GM23338 (cell line): ENCODE results near the gene AGPS. TPM values are rescaled to one million over a fixed set of nuclear protein-coding genes. Genes with fewer than 3 reads are reported as not detected.

Source experiments
- ATAC-seq: fragments of 200-7000 bp; cut with Tn5 transposase; 3 replicates; pipeline ENCODE4 v1.9.1; 2020
- DNase-seq: peaks from one replicate; pipeline ENCODE4 v3.0.0-alpha.2; 2015; ENCODE audit warnings: low spot score
- H2AFZ ChIP-seq: fragments of 200-600 bp; sonication (generic); 2 replicates; pipeline ENCODE4 v1.8.0; 2016; ENCODE audit warnings: antibody characterized with exemption, mild to moderate bottlenecking, moderate library complexity
- H3F3A ChIP-seq: fragments of 200-600 bp; sonication (generic); replicated peaks from 2 replicates; pipeline ENCODE4 v1.8.0; 2017; ENCODE audit warnings: antibody characterized with exemption, mixed run types, low read depth
- H3K27ac ChIP-seq: fragments of 200-600 bp; sonication (generic); 2 replicates; pipeline ENCODE4 v1.6.1; 2016; ENCODE audit warnings: low read depth
- H3K27me3 ChIP-seq: fragments of 200-600 bp; sonication (generic); 2 replicates; pipeline ENCODE4 v1.8.0; 2016; ENCODE audit warnings: mild to moderate bottlenecking, mixed run types, moderate library complexity; ENCODE audit not compliant: insufficient read depth
- H3K36me3 ChIP-seq: fragments of 200-600 bp; sonication (generic); 2 replicates; pipeline ENCODE4 v1.8.0; 2016; ENCODE audit warnings: mild to moderate bottlenecking; ENCODE audit not compliant: insufficient read depth
- H3K4me1 ChIP-seq: fragments of 200-600 bp; sonication (generic); 2 replicates; pipeline ENCODE4 v1.8.0; 2016; ENCODE audit warnings: mild to moderate bottlenecking, moderate library complexity; ENCODE audit not compliant: insufficient read depth
- H3K4me2 ChIP-seq: fragments of 200-600 bp; sonication (generic); 2 replicates; pipeline ENCODE4 v1.7.1; 2017; ENCODE audit warnings: mixed run types
- H3K4me3 ChIP-seq: fragments of 200-600 bp; sonication (generic); 2 replicates; pipeline ENCODE4 v1.6.1; 2016; ENCODE audit warnings: mixed run types
- H3K79me2 ChIP-seq: fragments of 200-600 bp; sonication (generic); replicated peaks from 2 replicates; pipeline ENCODE4 v1.8.0; 2017; ENCODE audit warnings: mild to moderate bottlenecking; ENCODE audit not compliant: insufficient read depth
- H3K9me2 ChIP-seq: fragments of 200-600 bp; sonication (generic); 2 replicates; pipeline ENCODE4 v1.8.0; 2017; ENCODE audit not compliant: insufficient read depth
- H4K20me1 ChIP-seq: fragments of 200-600 bp; sonication (generic); replicated peaks from 2 replicates; pipeline ENCODE4 v1.8.0; 2017; ENCODE audit warnings: mild to moderate bottlenecking; ENCODE audit not compliant: insufficient read depth
- H3K27ac Mint-ChIP-seq: 2 replicates; pipeline ENCODE4 v1.8.0; 2020; ENCODE audit warnings: inconsistent platforms, mild to moderate bottlenecking, moderate library complexity, mixed read lengths
- H3K27me3 Mint-ChIP-seq: 3 replicates; pipeline ENCODE4 v1.8.0; 2022; ENCODE audit warnings: low read depth, mild to moderate bottlenecking, moderate library complexity, mixed read lengths, inconsistent platforms; ENCODE audit not compliant: insufficient read depth, poor library complexity
- H3K36me3 Mint-ChIP-seq: 3 replicates; pipeline ENCODE4 v1.8.0; 2021; ENCODE audit warnings: low read depth, mild to moderate bottlenecking, inconsistent platforms, moderate library complexity, mixed read lengths
- H3K4me1 Mint-ChIP-seq: 3 replicates; pipeline ENCODE4 v1.8.0; 2020; ENCODE audit warnings: mild to moderate bottlenecking, inconsistent platforms, mixed read lengths
- H3K4me3 Mint-ChIP-seq: 3 replicates; pipeline ENCODE4 v1.8.0; 2021; ENCODE audit warnings: moderate library complexity, mild to moderate bottlenecking, inconsistent platforms, mixed read lengths
- H3K9me3 Mint-ChIP-seq: 3 replicates; pipeline ENCODE4 v1.8.0; 2020; ENCODE audit warnings: moderate library complexity, mild to moderate bottlenecking, inconsistent platforms, mixed read lengths
- CREB1 ChIP-seq: fragments of 250-450 bp; sonication (Bioruptor Pico); IDR thresholded peaks from 2 replicates; pipeline ENCODE4 v1.5.0; 2020; ENCODE audit warnings: low read depth, mild to moderate bottlenecking, moderate library complexity
- EZH2 ChIP-seq: fragments of 200-600 bp; sonication (generic); IDR thresholded peaks from one replicate; pipeline ENCODE4 v1.8.0; 2017; ENCODE audit warnings: antibody characterized with exemption, mild to moderate bottlenecking, low read depth; ENCODE audit not compliant: unreplicated experiment
- EZH2phosphoT487 ChIP-seq: fragments of 200-600 bp; sonication (generic); IDR thresholded peaks from one replicate; pipeline ENCODE4 v1.8.1; 2018; ENCODE audit warnings: antibody characterized with exemption; ENCODE audit not compliant: unreplicated experiment
- JUNB ChIP-seq: IDR thresholded peaks from one replicate; pipeline ENCODE4 v1.6.1; 2016; ENCODE audit warnings: antibody characterized with exemption; ENCODE audit not compliant: unreplicated experiment
- NANOG ChIP-seq: IDR thresholded peaks from 2 replicates; pipeline ENCODE4 v1.6.1; 2016; ENCODE audit warnings: antibody characterized with exemption, borderline replicate concordance
- POLR2AphosphoS5 ChIP-seq: IDR thresholded peaks from 2 replicates; pipeline ENCODE4 v1.6.1; 2016; ENCODE audit warnings: antibody characterized with exemption, low read depth
- REST ChIP-seq: IDR thresholded peaks from one replicate; pipeline ENCODE4 v1.6.1; 2018; ENCODE audit warnings: antibody characterized with exemption; ENCODE audit not compliant: unreplicated experiment
- STAT1 ChIP-seq: IDR thresholded peaks from one replicate; pipeline ENCODE4 v1.6.1; 2016; ENCODE audit warnings: antibody characterized with exemption; ENCODE audit not compliant: unreplicated experiment
- ZNF114 ChIP-seq: fragments of 250-450 bp; sonication (Bioruptor Pico); IDR thresholded peaks from 2 replicates; pipeline ENCODE4 v1.5.0; 2020; ENCODE audit warnings: mild to moderate bottlenecking, moderate library complexity
- ZNF331 ChIP-seq: fragments of 250-450 bp; sonication (Bioruptor Pico); IDR thresholded peaks from 2 replicates; pipeline ENCODE4 v1.5.0; 2020; ENCODE audit warnings: low read depth, mild to moderate bottlenecking, moderate library complexity
- polyA plus RNA-seq: library from polyadenylated mRNA; unstranded; fragments of >200 nt; fragmentation: Nextera tagmentation; extraction: Ambion mirVana; gene quantifications from 2 replicates; pipeline ENCODE4 v1.2.1, GENCODE V29; 2016
- total RNA-seq: library from RNA; depleted of rRNA; stranded (reverse); fragments of >200 nt; shearing (Covaris generic); gene quantifications from 2 replicates; pipeline ENCODE4 v1.2.3, GENCODE V29; 2014
- TF ChIP-seq, protein P1 (sequence below): fragments of 250-450 bp; sonication (Bioruptor Pico); IDR thresholded peaks from 2 replicates; pipeline ENCODE4 v1.5.0; 2020; ENCODE audit warnings: mild to moderate bottlenecking, moderate library complexity
- TF ChIP-seq, protein P2 (sequence below): IDR thresholded peaks from 2 replicates; pipeline ENCODE4 v1.6.1; 2016; ENCODE audit warnings: antibody characterized with exemption

Gene AGPS
- total and polyA plus RNA-seq, 2 experiments from 2014 or later = 14.6 to 73.2 TPM

DNA sequence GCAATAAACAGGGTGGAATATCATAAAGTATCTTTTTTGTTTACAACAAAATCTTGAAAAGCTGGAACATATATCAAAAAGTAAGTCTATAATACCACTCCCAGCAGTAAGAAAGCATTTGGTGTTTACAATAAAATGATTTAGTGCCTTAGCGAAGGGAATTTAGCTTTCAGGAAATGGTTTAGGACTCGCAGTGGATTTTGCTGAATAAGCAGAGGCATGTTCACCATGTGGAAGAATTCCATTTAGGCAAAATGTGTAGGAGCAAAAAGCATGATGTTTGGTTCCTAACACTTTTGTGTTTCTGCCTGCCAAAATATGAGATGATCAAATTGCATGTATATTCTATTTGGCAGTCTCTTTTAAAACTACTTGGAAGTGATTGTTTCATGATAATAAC is 163.6 kb downstream of the AGPS start:
- H3K27ac ChIP-seq = no peak overlapping the region
- ATAC-seq (no peak), DNase-seq (no peak)
- no peak overlapping the region for H3K4me2 ChIP-seq
- H3K4me1 ChIP-seq = no peaks in the 10 kb centered on the region
- Mint-ChIP-seq H3K4me3 (no peak overlapping the region), H3K36me3 (peaks cover 3% of the 10 kb centered on the region; the same call in 1 of the 3 replicates), H3K4me1 (no peaks in the 10 kb centered on the region), H3K9me3 (peaks cover 18% of the 10 kb centered on the region), H3K27ac (no peak overlapping the region), H3K27me3 (peaks cover 10% of the 10 kb centered on the region)
- no peak overlapping the region for H3K4me3 ChIP-seq
- no peak overlapping the region for H2AFZ ChIP-seq
- no peaks in the 10 kb centered on the region for H3K36me3 ChIP-seq
- H3K9me2 ChIP-seq = 0 out of 2 replicates have a peak, but pooled peaks cover 17% of the 10 kb centered on the region
- no peaks in the 10 kb centered on the region for H3K79me2 ChIP-seq
- H4K20me1 ChIP-seq = no peaks in the 10 kb centered on the region
- H3K27me3 ChIP-seq = no peaks in the 10 kb centered on the region
- TF ChIP-seq ZNF331 (CRISPR knock-in tag) (no peak), EZH2 (no peak), ZNF114 (CRISPR knock-in tag) (no peak)
- no peaks in the 10 kb centered on the region for H3F3A ChIP-seq

GRCh38 chr2:177557794-177558193 is 165.2 kb downstream of the AGPS start:
- peaks cover 3% of the 10 kb centered on the region; the same call in 1 of the 3 replicates for H3K36me3 Mint-ChIP-seq
- H3F3A ChIP-seq = no peaks in the 10 kb centered on the region
- H3K4me1 Mint-ChIP-seq = no peaks in the 10 kb centered on the region
- no peak overlapping the region for H3K4me3 Mint-ChIP-seq
- H3K4me3 ChIP-seq = no peak overlapping the region
- H3K9me3 Mint-ChIP-seq = peaks cover 20% of the 10 kb centered on the region
- H3K27me3 ChIP-seq = no peaks in the 10 kb centered on the region
- peaks cover 2% of the 10 kb centered on the region for H3K27me3 Mint-ChIP-seq
- no peak overlapping the region for H2AFZ ChIP-seq
- DNase-seq (no peak), ATAC-seq (no peak)
- no peak overlapping the region for H3K27ac Mint-ChIP-seq
- H3K27ac ChIP-seq = no peak overlapping the region
- 0 out of 2 replicates have a peak, but pooled peaks cover 17% of the 10 kb centered on the region for H3K9me2 ChIP-seq
- no peaks in the 10 kb centered on the region for H3K79me2 ChIP-seq
- H3K4me1 ChIP-seq = no peaks in the 10 kb centered on the region
- TF ChIP-seq NANOG (no peak), JUNB (no peak), POLR2AphosphoS5 (no peak), REST (no peak), EZH2phosphoT487 (no peak), EZH2 (no peak), STAT1 (no peak), ZNF114 (CRISPR knock-in tag) (no peak), CREB1 (CRISPR knock-in tag) (no peak), ZNF331 (CRISPR knock-in tag) (no peak)
- TF ChIP-seq, protein P1, sequence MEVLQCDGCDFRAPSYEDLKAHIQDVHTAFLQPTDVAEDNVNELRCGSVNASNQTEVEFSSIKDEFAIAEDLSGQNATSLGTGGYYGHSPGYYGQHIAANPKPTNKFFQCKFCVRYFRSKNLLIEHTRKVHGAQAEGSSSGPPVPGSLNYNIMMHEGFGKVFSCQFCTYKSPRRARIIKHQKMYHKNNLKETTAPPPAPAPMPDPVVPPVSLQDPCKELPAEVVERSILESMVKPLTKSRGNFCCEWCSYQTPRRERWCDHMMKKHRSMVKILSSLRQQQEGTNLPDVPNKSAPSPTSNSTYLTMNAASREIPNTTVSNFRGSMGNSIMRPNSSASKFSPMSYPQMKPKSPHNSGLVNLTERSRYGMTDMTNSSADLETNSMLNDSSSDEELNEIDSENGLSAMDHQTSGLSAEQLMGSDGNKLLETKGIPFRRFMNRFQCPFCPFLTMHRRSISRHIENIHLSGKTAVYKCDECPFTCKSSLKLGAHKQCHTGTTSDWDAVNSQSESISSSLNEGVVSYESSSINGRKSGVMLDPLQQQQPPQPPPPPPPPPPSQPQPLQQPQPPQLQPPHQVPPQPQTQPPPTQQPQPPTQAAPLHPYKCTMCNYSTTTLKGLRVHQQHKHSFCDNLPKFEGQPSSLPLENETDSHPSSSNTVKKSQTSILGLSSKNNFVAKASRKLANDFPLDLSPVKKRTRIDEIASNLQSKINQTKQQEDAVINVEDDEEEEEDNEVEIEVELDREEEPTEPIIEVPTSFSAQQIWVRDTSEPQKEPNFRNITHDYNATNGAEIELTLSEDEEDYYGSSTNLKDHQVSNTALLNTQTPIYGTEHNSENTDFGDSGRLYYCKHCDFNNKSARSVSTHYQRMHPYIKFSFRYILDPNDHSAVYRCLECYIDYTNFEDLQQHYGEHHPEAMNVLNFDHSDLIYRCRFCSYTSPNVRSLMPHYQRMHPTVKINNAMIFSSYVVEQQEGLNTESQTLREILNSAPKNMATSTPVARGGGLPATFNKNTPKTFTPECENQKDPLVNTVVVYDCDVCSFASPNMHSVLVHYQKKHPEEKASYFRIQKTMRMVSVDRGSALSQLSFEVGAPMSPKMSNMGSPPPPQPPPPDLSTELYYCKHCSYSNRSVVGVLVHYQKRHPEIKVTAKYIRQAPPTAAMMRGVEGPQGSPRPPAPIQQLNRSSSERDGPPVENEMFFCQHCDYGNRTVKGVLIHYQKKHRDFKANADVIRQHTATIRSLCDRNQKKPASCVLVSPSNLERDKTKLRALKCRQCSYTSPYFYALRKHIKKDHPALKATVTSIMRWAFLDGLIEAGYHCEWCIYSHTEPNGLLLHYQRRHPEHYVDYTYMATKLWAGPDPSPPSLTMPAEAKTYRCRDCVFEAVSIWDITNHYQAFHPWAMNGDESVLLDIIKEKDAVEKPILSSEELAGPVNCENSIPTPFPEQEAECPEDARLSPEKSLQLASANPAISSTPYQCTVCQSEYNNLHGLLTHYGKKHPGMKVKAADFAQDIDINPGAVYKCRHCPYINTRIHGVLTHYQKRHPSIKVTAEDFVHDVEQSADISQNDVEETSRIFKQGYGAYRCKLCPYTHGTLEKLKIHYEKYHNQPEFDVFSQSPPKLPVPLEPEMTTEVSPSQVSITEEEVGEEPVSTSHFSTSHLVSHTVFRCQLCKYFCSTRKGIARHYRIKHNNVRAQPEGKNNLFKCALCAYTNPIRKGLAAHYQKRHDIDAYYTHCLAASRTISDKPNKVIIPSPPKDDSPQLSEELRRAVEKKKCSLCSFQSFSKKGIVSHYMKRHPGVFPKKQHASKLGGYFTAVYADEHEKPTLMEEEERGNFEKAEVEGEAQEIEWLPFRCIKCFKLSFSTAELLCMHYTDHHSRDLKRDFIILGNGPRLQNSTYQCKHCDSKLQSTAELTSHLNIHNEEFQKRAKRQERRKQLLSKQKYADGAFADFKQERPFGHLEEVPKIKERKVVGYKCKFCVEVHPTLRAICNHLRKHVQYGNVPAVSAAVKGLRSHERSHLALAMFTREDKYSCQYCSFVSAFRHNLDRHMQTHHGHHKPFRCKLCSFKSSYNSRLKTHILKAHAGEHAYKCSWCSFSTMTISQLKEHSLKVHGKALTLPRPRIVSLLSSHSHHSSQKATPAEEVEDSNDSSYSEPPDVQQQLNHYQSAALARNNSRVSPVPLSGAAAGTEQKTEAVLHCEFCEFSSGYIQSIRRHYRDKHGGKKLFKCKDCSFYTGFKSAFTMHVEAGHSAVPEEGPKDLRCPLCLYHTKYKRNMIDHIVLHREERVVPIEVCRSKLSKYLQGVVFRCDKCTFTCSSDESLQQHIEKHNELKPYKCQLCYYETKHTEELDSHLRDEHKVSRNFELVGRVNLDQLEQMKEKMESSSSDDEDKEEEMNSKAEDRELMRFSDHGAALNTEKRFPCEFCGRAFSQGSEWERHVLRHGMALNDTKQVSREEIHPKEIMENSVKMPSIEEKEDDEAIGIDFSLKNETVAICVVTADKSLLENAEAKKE (CRISPR knock-in tag) = no peak
- TF ChIP-seq, protein P2, sequence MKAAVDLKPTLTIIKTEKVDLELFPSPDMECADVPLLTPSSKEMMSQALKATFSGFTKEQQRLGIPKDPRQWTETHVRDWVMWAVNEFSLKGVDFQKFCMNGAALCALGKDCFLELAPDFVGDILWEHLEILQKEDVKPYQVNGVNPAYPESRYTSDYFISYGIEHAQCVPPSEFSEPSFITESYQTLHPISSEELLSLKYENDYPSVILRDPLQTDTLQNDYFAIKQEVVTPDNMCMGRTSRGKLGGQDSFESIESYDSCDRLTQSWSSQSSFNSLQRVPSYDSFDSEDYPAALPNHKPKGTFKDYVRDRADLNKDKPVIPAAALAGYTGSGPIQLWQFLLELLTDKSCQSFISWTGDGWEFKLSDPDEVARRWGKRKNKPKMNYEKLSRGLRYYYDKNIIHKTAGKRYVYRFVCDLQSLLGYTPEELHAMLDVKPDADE = no peak
- H3K36me3 ChIP-seq = no peaks in the 10 kb centered on the region
- no peak overlapping the region for H3K4me2 ChIP-seq
- no peaks in the 10 kb centered on the region for H4K20me1 ChIP-seq
